Endothelial cell of umbilical vein (primary cell): ENCODE data around the gene FOS. TPM values are rescaled to one million over a fixed set of nuclear protein-coding genes. Genes with fewer than 3 reads are reported as not detected.

ENCODE experiments used
- BruUV-seq: library from RNA; stranded (reverse); fragments of 400-500 nt; replicated peaks from 2 replicates; lab custom pipeline; 2021; lab: Mats Ljungman, UMichigan
- CTCF ChIA-PET: fragments of 300-600, 350-600 bp; sonication (Branson Sonifier 250); formaldehyde crosslinking; loops from one replicate; lab custom pipeline; 2021; ENCODE audit warnings: antibody characterized with exemption, inconsistent platforms; lab: Charles Lee
- POLR2A ChIA-PET: fragments of 300-600, 350-600 bp; sonication (Branson Sonifier 250); formaldehyde crosslinking; loops from one replicate; lab custom pipeline; 2021; ENCODE audit warnings: antibody characterized with exemption, inconsistent platforms; lab: Charles Lee
- DNase-seq: peaks from one replicate; pipeline ENCODE4 v3.0.0-alpha.2; 2011; ENCODE audit warnings: low read depth, low spot score
- FAIRE-seq: peaks from 2 replicates; lab custom pipeline; 2011; peaks lifted over from hg19 to GRCh38; lab: Jason Lieb, UNC
- H2AFZ ChIP-seq: 2 replicates; pipeline ENCODE4 v1.6.0; 2012; ENCODE audit warnings: low read depth, low read length, control low read depth, inconsistent platforms
- H3K27ac ChIP-seq: 2 replicates; pipeline ENCODE4 v1.5.1; 2011; ENCODE audit warnings: low read depth, mild to moderate bottlenecking, control low read depth, low read length, moderate library complexity; ENCODE audit not compliant: insufficient read depth
- H3K27me3 ChIP-seq, 2 experiments: 2 replicates each; pipeline versions ENCODE4 v1.6.0 to v1.6.1; 2011; ENCODE audit warnings: low read length in 2 of 2, mixed read lengths in 1 of 2; ENCODE audit not compliant: control insufficient read depth in 2 of 2, insufficient read depth in 2 of 2
- H3K36me3 ChIP-seq, 2 experiments: 2 replicates in 1 of 2; 3 replicates in 1 of 2; pipeline ENCODE4 v1.5.1; 2011; ENCODE audit warnings: low read length in 2 of 2, mild to moderate bottlenecking in 1 of 2, moderate library complexity in 1 of 2; ENCODE audit not compliant: control insufficient read depth in 2 of 2, insufficient read depth in 2 of 2; ENCODE audit errors: extremely low read depth in 1 of 2
- H3K4me1 ChIP-seq: 3 replicates; pipeline ENCODE4 v1.5.1; 2011; ENCODE audit warnings: mild to moderate bottlenecking, low read length; ENCODE audit not compliant: control insufficient read depth, insufficient read depth; ENCODE audit errors: extremely low read depth
- H3K4me2 ChIP-seq: 2 replicates; pipeline ENCODE4 v1.6.1; 2011; ENCODE audit warnings: low read length, control low read depth, mixed read lengths; ENCODE audit not compliant: insufficient read depth
- H3K4me3 ChIP-seq, 3 experiments: fragments of 200-600 bp in 1 of 3; sonication (generic), shearing (Covaris generic) in 1 of 3; replicated peaks in 1 of 3; 2 replicates each; pipeline ENCODE4 v1.5.1; 2011 to 2016; ENCODE audit warnings: control low read depth in 3 of 3, low read length in 3 of 3, mild to moderate bottlenecking in 2 of 3, inconsistent platforms in 1 of 3, low read depth in 1 of 3, moderate library complexity in 1 of 3; ENCODE audit not compliant: insufficient read depth in 1 of 3
- H3K79me2 ChIP-seq: 2 replicates; pipeline ENCODE4 v1.6.0; 2012; ENCODE audit warnings: low read length, inconsistent platforms; ENCODE audit not compliant: control insufficient read depth, insufficient read depth
- H3K9ac ChIP-seq: replicated peaks from 2 replicates; pipeline ENCODE3; 2011; ENCODE audit warnings: low read length, control low read depth; ENCODE audit not compliant: insufficient read depth; ENCODE audit errors: extremely low read depth
- H3K9me1 ChIP-seq: replicated peaks from 3 replicates; pipeline ENCODE4 v1.6.0; 2011; ENCODE audit warnings: mild to moderate bottlenecking, low read length; ENCODE audit not compliant: control insufficient read depth, insufficient read depth; ENCODE audit errors: extremely low read depth
- H3K9me3 ChIP-seq: replicated peaks from 2 replicates; pipeline ENCODE4 v1.5.1; 2012; ENCODE audit warnings: low read length, inconsistent platforms; ENCODE audit not compliant: control insufficient read depth, insufficient read depth
- H4K20me1 ChIP-seq: replicated peaks from 2 replicates; pipeline ENCODE3; 2011; ENCODE audit warnings: mild to moderate bottlenecking, low read length; ENCODE audit not compliant: control insufficient read depth, insufficient read depth; ENCODE audit errors: extremely low read depth
- EZH2 ChIP-seq: IDR thresholded peaks from 2 replicates; pipeline ENCODE4 v1.6.1; 2012; ENCODE audit warnings: borderline replicate concordance, low read depth, mild to moderate bottlenecking, moderate library complexity, low read length, inconsistent platforms; ENCODE audit not compliant: severe bottlenecking
- FOS ChIP-seq: IDR thresholded peaks from 2 replicates; pipeline ENCODE4 v1.6.1; 2011; ENCODE audit warnings: mild to moderate bottlenecking, low read length, moderate library complexity, borderline replicate concordance; ENCODE audit not compliant: insufficient read depth
- GATA2 ChIP-seq: IDR thresholded peaks from 2 replicates; pipeline ENCODE4 v1.7.0; 2011; ENCODE audit warnings: low read depth, mild to moderate bottlenecking, moderate library complexity, mixed read lengths, low read length; ENCODE audit not compliant: insufficient read length, insufficient read depth
- JUN ChIP-seq: IDR thresholded peaks from 2 replicates; pipeline ENCODE4 v1.6.1; 2011; ENCODE audit warnings: borderline replicate concordance, low read depth; ENCODE audit not compliant: insufficient read length, insufficient read depth
- MYC ChIP-seq: IDR thresholded peaks from one replicate; pipeline ENCODE4 v1.6.1; 2011; ENCODE audit warnings: mild to moderate bottlenecking, low read depth, low read length
- POLR2A ChIP-seq: IDR thresholded peaks from 2 replicates; pipeline ENCODE4 v1.6.1; 2012; ENCODE audit warnings: low read depth, mild to moderate bottlenecking, control low read depth, low read length
- POLR2AphosphoS5 ChIP-seq: IDR thresholded peaks from 2 replicates; pipeline ENCODE4 v1.6.1; 2012; ENCODE audit warnings: low read depth, mild to moderate bottlenecking, control low read depth, low read length, moderate library complexity; ENCODE audit not compliant: insufficient read depth
- dilution Hi-C: fragments of 300-500 bp; cut with MboI; formaldehyde crosslinking; loops from one replicate; pipeline ENCODE4 v1.15.0; 2019; ENCODE audit warnings: low sequenced_read_pairs; ENCODE audit not compliant: extremely low pct_ligation_motif_present
- intact Hi-C: fragments of 100-400 bp; cut with micrococcal nuclease; formaldehyde crosslinking; loops from one replicate; pipeline ENCODE4 v1.10.0; 2022
- polyA plus RNA-seq, 4 experiments: library from polyadenylated mRNA; depleted of rRNA in 3 of 4; stranded (reverse) in 3 of 4; unstranded in 1 of 4; fragments of >200 nt; gene quantifications; 2 replicates each; pipeline versions ENCODE4 v1.2.1 to v1.2.3, GENCODE V29; 2011 to 2012; ENCODE audit warnings: missing spikeins in 1 of 4
- total RNA-seq: library from RNA; stranded (reverse); gene quantifications from 2 replicates; pipeline ENCODE4 v1.2.3, GENCODE V29; 2021
- TF ChIP-seq, protein P1 (sequence below): IDR thresholded peaks from 2 replicates; pipeline ENCODE4 v1.6.1; 2011; ENCODE audit not compliant: insufficient read depth, insufficient read length
- TF ChIP-seq, protein P2 (sequence below), 2 donors: IDR thresholded peaks; 1 replicate in 1 of 2; 2 replicates in 1 of 2; pipeline ENCODE4 v1.5.1; 2011; ENCODE audit warnings: low read length in 2 of 2, mild to moderate bottlenecking in 2 of 2, moderate library complexity in 2 of 2, control low read depth in 1 of 2, inconsistent platforms in 1 of 2, low read depth in 1 of 2; ENCODE audit not compliant: insufficient read depth in 1 of 2; ENCODE audit errors: extremely low read depth in 1 of 2

The FOS gene
- total and polyA plus RNA-seq, 2 donors (not counting 3 experiments of a cell fraction or from before 2014, with no cell fraction given) = 9.2 to 41.6 TPM

DNA sequence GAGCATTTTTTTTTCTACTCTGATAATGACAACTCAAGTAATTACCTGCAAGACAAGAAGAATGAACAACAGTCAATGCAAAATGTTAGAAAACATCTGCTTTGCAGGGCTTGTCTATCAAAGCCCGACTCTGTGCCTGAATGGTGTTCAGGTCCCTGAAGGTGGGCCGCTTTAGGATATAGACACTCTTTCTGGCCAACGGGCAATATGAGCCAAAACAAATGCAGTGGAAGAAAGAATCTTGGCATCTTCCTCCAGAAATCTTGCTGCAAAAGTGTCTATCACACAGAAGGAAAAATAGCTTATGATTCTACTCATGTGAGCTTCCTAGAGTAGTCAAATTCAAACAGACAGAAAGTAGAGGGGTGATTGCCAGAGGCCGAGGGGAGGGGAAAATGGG, 32.7 kb downstream of the FOS start:
- Histone ChIP-seq H3K9ac (no peak overlapping the region), H3K9me3 (no peaks in the 10 kb centered on the region), H3K9me1 (no peaks in the 10 kb centered on the region), H3K4me2 (no peak overlapping the region), H3K27ac (no peak overlapping the region), H3K27me3 (peaks cover 4 to 7% of the 10 kb centered on the region in 2 experiments), H3K79me2 (no peaks in the 10 kb centered on the region), H3K4me3 (no peak overlapping the region), H3K4me1 (peaks cover 3% of the 10 kb centered on the region), H4K20me1 (no peaks in the 10 kb centered on the region), H2AFZ (no peak overlapping the region), H3K36me3 (no peaks in the 10 kb centered on the region)
- dilution Hi-C loops = no loop called here
- BruUV-seq = no TSS peak
- POLR2A ChIA-PET = interaction anchor here (0.7 kb wide), 1 partner anchor 250 kb away, joined by 3 read pairs; no protein-coding TSS in a partner anchor
- intact Hi-C loops = loop anchor here (5.0 kb wide), 1 partner anchor 116 kb away; the partner anchor contains the start of gene JDP2
- FAIRE-seq = no peak
- TF ChIP-seq GATA2 = no peak
- TF ChIP-seq POLR2A = no peak
- TF ChIP-seq MYC = no peak
- TF ChIP-seq POLR2AphosphoS5 = no peak
- TF ChIP-seq FOS = no peak
- TF ChIP-seq, protein P1, sequence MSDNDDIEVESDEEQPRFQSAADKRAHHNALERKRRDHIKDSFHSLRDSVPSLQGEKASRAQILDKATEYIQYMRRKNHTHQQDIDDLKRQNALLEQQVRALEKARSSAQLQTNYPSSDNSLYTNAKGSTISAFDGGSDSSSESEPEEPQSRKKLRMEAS = no peak
- TF ChIP-seq, protein P2, sequence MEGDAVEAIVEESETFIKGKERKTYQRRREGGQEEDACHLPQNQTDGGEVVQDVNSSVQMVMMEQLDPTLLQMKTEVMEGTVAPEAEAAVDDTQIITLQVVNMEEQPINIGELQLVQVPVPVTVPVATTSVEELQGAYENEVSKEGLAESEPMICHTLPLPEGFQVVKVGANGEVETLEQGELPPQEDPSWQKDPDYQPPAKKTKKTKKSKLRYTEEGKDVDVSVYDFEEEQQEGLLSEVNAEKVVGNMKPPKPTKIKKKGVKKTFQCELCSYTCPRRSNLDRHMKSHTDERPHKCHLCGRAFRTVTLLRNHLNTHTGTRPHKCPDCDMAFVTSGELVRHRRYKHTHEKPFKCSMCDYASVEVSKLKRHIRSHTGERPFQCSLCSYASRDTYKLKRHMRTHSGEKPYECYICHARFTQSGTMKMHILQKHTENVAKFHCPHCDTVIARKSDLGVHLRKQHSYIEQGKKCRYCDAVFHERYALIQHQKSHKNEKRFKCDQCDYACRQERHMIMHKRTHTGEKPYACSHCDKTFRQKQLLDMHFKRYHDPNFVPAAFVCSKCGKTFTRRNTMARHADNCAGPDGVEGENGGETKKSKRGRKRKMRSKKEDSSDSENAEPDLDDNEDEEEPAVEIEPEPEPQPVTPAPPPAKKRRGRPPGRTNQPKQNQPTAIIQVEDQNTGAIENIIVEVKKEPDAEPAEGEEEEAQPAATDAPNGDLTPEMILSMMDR (IDR thresholded peaks at IDR 0.05; ENCODE audit: extremely low read depth in 1 of 2, insufficient read depth in 1 of 2, low read depth in 1 of 2, low read length in 2 of 2) = no peak
- no peak for TF ChIP-seq JUN
- no peak for TF ChIP-seq EZH2
- no peak for DNase-seq
- CTCF ChIA-PET = interaction anchor here (0.6 to 5.5 kb wide), 5 partner anchors 8 to 250 kb away, joined by 3 to 141 read pairs (median 4); no protein-coding TSS in a partner anchor
